ENCODE results near the gene RAI1.

Gene RAI1

DNA sequence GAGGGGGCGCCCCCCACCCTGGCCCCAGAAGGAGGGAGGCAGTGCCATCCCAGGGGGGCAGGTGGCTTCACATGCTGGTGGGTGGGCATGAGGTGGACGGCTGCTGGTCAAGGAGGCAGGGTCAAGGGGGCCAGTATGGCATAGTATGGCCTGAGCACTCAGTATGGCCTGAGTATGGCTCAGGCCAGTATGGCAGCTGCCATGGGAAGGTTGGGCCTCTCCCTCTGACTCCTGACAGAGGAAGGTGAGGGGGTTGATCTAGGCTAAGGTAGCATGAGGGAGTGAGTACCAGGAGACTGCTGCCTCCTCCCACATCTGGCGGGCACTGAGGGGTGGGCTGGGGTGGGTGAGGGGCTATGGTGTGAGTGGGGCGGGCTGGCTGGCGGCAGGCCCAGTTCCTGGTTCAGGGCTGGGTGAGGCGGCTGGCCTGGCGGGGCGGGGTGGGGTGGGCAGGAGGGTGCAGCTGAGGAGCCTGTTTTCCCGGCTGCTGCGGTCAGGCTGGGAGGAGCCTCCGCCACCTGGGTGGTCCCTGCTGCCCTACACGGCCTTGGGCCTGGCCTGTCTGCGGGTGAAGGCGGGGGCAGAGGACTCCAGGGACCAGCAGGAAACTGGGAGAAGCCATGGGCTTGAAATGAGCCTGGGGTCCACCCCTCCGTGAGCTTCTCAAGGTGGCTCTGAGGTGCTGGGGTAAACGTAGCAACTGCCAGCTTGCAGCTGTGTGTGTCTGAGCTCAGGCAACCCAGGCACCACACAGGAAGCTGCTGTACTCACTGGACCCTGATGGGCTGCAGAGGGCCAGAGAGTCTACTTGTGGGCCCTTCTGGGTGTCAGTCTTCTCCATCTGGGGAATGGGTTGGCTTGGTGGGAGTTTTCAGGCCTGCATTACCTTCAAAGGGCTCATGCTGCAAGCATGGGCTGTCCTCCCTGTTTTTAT is 57.0 kb downstream of the RAI1 start:
- DNase-seq = no peak

DNA sequence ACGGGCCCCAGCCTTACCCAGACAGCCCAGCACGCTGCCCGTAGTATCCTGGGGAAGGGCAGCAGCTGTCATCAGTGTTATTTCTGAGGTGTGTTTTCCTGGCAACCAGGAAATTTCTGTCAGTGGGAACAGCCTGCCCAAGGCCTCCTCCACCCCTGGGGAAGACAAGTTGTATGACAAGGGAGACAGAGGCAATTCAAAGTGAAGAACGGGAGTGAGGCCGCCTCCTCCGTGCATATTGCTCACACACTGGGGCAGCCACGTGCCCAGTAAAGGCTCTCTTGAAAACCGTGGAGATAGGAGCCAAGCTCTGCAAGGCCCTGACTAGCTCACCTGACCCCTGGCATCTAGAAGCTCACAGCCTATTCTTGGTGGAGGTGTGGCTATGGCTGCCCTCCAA is 57.6 kb downstream of the RAI1 start:
- DNase-seq = no peak

DNA sequence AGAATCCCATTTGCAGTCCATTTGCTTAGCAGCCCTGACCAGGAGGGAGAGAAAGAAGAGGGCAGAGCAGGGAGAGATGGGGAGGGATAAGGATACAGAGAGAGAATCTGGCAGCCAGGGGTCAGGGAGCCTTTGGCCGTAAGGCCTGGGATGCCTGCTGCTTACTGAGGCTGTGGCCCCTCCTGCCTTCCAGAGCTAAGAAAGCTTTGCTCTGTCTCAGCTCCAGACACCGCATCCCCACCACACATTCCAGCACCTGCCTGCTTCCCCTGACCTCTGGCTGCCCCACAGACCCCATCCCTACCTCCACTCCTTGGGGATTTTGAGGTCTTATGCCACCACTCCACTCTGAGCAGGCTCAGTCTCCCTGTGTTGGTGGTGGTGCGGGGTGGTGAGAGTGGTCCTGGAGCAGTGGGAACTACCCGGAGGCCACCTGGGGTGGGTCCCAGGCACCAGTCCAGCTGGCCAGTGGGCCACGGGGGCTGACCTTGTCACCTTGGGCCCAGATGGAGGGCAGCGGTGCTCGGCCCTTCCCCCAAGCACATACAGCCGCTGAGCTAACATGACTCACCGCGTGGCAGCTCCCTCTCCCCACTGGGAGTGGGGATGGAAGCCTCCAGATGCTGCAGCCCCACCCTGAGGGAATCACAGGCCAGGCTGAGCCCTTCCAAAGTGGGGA is 58.3 kb downstream of the RAI1 start:
- DNase-seq = no peak

DNA sequence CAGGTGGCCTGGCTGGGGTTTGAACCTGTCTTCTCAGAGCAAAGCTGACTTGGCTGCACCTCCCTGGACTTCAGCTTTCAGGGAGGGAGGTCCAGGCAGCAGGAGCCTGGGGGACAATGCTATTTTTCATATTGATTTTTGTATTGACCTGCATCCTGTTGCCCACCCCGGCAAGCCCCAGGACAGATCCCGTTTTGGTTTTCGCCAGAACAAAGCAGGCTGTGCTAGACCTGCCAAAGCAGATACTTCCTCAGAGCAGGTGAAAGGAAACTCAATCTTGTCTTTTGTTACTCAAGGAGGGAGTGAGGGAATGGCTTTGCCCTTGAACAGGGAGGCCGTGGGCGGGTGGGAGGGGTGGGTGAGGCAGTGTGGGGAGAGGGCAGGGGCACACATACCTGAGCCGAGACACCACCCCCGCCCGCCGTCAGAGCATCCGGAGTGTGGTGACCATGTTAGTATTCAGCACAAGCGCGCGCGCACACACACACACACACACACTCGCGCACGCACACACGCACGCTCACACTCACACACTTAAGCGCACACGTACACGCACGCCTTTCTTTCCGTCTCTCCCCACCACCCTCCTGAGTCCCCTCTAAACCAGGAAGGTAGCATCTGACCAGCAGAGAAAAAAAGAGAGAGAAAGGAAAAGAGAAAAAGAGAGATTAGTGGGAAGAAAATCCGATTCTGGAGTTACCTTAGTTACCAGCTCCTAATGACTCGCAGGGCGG is 59.5 kb downstream of the RAI1 start:
- DNase-seq = no peak

DNA sequence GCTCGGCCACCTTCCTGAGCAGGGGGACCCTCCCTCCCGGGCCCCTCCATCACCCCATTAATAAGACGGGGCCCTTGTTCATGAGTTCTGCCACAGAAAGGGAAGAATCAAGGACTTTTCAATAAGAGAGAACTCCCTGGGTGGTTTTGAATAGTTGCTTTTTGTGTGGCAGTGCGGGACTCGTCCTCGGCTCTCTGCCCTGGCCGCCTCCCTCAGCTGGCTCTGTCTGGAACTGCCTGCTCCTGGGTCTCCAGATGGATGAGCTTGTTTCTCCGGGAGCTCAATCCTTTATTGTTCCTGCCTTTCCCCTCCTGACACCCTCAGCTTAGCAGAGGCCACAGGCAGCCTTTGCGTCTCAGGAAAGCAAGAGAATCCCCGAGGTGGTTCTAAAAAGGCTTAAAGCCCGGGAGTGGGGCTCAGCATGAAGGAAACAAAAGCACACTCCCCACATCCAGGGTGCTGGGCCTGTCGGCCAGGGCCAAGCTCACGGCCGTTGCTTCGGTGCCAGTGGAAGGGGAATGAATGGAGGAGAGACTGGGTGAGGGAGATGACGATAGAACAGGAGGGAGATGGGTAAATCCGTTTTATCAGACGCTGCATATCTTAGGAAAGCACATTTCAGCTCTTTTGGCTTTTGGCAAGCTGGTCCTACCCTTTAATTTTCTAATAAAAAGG is 60.2 kb downstream of the RAI1 start:
- no peak for DNase-seq

DNA sequence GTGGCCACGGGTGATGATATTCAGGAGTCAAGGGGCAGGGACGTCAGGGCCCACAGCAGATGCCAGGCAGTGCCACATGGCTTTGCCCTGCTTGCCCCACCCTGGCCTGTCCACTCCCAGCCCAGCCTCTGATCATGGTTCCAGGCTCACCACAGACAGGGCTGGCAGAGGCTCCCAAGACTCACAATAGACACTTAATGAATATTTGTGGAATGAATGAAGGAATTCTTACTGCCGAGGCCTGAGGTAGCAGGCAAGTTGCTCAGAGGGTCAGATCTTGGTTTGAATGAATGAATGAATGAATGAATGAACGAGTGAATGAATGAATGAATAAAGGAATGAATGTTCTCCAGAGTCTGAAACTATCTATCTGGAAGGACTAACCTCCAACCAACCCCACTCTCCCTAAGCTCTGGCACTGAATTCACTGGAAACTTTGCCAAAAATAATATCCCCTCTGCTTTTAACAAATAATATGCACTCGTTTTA is 60.9 kb downstream of the RAI1 start:
- DNase-seq = no peak

DNA sequence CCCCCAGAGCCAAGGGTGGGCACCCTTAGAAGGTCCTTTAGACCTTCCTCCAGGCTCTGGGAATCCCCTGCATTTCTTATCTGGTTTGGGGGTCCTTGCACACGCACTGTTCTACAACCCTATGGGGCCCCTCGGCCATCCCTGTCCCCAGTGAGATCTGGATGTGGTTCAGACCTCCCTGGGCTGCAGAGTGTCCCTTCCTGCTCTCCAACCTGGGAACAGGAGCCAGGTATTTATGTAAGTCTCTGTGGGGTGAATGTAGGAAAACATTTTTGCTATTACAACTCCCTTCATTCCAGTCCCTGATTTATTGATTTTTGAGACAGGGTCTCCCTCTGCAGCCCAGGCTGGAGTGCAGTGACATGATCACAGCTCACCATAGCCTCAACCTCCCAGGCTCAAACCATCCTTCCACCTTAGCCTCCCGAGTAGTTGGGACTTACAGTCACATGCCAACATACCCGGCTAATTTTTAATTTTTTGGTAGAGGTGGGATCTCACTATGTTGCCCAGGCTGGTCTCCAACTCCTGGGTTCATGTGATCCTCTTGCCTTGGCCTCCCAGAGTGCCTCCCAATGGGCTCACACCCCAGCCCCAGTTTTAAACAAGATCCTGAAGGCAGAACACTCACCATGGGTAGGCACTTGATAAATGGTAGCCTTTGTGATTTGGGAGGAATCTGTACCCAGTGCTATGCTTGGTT is 61.6 kb downstream of the RAI1 start:
- no peak for DNase-seq

DNA sequence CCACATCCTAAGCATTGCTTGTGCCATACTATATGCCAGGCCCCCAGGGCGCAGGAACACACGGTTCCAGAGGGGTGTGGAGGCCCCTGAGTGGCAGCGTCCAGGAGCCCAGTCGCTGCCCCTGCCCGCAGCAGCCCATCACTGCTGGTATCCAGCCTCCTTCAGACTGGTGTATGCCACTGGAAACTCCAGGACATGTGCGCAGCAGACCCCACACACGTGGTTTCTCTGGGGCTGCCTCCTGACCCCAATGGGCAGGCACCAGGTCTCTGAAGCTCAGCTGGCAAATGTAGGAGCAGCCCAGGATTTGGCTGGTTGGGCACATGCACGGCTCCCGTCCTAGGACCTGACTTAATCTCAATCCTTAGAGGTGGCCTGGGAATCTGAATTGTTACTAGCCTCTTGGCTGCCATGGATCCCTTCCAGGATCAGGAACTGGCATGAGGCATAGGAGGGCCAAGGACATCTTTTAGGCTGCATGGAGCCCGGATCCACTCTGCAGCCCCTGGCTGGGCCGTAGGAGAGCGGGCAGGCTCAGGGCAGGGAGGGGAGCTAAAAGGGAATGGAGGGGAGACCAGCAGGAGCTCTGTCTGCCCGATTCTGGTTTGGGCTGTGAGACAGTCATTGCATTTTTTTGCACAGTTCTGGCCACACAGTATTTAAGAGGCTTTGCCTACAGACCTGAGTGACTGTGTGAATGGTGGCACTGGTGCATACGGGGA is 62.3 kb downstream of the RAI1 start:
- DNase-seq = no peak

DNA sequence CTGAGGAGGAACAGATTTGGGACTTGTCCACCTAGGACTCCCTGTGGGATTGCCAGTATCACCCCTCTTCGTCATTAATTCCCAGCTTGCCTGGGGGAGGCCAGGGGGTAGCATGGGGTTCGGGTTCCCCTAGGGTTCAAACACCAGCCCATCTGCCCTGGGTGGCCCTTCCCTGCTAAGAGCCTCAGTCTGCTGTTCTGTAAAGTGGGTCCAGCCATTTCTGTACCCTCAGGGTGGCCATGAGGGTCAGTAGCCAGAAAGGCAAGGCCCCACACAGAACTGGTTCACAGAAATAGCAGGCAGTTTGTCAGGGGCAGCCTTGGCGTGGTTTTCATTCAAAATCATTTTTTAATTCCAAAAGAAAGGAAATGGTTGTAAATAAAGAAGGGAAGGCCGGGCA is 62.9 kb downstream of the RAI1 start:
- DNase-seq = no peak

DNA sequence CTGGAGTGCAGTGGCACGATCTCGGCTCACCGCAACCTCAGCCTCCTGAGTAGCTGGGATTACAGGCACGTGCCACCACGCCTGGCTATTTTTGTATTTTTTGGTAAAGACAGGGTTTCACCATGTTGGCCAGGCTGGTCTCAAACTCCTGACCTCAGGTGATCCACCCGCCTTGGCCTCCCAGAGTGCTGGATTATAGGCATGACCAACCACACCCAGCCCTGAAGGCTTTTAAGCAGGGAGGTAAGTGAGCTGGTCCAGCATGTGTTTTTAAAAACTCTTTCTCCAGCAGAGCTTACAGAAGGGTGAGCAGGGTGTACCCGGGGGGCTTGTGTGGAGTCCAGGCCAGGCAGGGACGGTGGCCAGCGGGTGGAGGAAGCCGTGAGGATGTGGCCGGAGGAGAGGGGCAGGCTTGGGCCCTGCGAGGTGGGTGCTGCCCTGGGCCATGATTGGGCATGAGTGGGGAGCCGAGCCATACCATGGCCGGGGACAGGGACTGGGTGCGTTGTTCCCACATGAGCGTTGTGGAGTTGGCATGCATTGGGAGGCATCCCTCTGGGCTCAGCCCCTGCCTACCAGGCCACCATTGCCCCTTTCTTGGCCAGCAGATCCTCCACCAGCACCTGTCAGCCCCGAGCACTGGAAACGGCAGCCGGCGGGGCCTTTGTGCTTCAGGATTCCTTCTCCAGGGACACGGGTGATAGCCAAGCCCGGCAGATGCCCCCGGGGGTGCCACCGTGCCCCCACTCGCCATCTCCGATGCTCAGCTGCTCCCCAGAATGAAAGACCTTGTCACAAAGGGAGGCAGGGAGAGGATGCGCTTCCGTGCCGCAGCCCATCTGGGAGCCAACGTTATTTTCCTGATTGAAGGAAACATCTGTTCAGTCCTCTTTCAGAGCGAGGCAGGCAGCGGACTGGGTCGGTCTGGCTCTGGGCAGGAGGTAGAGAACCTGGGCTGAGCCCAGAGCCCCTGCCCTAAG is 64.5 kb downstream of the RAI1 start:
- no peak for DNase-seq

DNA sequence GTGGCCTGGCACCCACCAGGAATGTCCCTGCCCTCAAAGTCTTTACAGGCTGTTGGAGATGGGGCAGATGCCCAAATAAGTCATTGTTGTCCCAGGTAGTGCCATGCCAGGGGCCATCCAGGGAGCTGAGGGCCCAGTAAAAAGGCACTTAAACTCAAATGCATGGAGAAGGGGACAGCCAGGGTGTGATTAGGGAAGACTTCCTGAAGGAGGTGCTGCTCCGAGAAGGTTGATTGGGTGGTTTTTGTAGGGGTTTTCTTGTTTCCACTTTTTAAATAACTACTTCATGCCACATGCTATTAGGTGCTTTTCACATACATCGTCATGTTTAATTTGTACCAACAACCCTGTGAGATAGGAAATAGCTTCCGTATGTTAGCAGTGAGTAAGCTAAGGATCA is 66.9 kb downstream of the RAI1 start:
- DNase-seq = no peak

DNA sequence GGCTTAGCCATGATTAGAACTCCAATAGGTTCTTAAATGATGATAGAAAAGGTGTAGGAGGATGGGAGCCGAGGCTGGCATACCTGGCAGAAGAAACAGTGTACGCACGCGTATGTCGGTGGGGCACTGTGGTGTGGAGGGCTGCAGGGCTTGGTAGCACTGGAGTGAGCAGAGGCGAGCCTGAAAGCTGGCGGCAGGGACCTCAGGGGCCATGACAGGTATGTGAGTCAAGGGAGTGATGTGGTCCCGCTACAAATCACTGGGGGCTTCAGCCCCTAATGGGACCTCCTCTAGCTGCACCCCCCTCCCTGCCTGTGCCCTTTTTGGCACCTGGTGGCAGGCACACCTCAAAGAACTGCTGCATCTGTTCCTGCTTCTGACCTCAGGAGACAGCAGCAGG is 67.3 kb downstream of the RAI1 start:
- DNase-seq = no peak

DNA sequence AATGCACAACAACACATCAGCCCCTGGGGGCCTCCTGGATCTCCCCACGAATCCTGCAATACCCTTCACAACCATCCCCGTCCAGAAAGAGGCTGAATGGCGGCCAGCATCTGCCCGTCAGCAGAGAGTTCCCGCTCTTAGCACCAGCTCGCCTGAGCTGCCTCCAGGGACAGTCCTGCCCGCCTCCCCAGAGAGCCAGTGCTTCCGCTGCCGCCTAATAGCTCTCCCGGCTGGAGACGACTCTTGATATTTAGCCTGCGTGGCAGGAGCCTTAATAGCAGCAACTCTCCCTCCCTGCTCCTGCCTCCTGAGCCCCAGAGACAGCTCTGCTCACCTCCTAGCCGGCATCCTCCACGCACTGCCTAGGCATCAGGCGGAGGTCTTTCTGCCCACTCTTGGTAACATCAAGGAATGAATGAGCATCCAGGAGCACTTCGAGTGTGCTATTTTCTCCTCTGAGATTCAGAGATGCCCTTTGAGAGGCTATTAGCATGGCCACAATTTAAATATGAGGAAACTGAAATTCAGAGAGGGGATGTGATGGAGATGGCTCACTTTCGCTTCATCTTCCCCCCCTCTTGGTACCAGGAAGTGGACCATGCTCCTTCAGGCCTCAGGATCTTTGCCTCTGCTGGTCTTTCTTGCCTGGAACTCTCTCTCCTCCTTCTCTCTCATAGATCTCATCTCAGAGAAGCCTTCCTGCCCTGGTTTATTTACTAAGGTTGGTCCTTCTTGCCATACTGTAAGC is 67.9 kb downstream of the RAI1 start:
- no peak for DNase-seq

DNA sequence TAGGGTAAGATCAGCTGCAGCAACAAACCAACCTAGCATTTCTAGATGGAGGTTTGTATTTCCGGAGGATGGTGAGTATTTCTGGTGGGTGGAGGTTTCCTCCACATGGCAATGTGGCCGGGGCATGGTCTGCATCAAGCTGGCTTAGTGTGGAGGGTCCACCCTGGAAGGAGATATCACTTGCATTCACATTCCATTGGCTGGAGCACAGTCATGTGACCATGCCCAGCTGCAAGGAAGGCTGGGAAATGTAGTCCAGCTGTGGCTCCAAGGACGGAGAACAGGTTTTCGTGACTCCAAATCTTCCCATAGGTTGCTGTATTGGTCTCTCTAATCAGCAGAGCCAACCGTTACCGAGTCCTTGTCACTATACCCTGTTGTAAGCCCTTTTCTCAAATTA is 68.7 kb downstream of the RAI1 start:
- peak; percentile 25 for DNase-seq

DNA sequence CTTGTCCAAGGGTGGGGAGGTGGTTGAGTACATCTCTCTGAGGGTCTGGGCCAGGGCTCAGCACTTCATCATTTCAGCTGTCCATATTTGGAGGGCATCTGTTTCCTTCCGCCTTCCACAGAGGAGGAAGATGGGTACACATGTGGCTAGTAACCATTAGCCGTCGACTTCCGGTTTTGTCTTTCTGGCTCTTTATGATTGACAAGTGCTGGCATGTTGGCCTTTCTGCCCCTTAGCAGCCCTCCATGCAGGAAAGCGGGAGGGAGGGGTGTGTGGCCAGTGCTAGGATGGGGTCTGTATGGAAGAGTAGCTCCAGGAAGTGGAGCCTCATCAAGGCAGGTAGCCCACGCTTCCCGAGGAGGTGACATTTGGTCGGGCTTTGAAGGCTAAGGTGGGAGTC is 69.6 kb downstream of the RAI1 start:
- peak; percentile 18 for DNase-seq

DNA sequence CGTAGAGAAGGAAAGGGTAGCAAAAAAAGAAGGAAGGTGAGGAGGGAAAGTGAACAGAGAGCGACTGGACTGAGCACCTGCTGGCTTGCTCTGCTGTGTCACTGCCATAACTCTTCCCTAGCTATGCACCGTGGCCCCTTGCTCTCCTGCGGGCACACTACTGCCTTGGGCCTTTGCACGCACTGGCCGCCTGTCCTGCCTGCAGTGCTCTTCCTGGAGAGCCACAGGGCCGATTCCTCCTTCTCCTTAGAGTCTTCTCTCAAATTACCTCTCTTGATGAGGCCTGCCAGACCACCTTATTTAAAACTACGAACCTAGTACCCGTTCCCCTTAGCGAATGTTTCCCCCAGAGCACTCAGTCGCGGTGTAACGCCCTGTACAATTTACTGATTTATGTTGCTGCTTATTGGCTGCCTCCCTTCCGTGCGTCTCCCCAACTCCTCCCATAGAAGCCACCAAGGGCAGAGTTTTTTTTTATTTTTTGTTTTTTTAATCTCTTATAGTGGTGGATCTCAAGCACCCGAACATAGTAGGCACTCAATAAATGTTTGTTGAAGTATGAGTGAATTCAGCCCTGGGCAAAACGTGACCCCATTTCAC is 70.3 kb downstream of the RAI1 start:
- DNase-seq = no peak

DNA sequence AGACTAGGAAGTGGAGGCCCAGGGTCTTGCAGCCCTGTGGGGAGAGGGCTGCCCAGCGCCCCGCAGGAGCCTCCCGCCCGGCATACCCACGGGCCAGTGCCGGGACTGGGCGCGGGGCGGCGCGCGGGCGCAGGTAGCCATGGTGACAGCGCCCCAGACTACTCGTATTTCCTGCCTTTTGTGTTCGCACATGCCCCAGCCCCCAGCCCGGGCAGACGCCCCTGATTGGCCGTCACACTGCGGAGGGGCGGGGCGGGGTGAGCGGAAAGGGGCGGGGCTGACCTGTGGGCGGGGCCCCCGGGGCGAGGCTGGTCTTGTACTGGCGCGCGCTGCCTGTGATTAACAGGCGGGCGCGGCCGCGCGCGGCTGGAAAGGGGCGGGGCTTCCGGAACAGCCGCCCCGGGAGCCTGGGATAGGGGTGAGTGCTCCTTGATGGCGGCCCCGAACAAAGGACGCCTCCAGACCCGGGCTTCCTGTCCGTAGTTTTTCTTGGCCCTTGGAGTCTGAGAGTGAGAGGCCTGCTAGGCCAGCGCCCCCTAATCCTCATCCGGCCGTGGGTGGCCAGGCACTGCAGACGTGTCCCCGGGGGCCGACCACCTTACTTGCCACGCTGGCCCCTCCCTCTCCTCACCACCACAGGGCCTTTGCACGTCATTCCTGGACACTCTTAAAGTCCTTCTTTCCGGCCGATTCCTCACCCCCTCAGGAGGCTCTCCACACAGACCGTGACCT is 71.0 kb downstream of the RAI1 start:
- peak; percentile 98 for DNase-seq

DNA sequence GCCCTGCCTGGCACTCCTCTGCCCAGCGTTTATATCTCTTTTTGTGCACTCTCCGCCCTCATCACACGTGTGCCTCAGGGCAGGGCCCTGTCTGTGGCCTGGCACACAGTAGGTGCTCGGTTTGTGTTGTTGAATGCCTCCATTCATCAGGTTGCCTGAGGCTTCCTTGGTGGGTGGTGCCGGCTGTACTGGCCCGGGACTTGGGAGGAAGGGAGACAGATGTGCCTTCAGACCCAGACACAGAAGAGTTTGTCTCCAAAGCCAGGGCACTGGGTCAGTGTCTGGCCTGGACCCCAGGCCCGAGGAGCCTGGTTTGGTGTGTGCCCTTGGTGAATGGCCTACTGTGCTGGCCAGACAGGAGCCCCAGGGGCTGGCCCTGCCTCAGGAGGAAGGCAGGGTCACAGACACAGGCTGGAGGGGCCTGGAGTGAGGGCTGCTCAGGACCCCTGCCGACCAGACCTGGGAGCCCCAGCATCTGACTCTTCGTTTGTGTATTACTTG is 71.6 kb downstream of the RAI1 start:
- DNase-seq = no peak
